Fibroblast of lung (primary cell): Measurements from ENCODE around the gene FOXD1. TPM values are rescaled to one million over a fixed set of nuclear protein-coding genes. Genes with fewer than 3 reads are reported as not detected.

Experiments used
- DNase-seq, 2 donors: peaks; one replicate each; pipeline versions ENCODE4 v3.0.0 to v3.0.0-alpha.2; 2010; ENCODE audit warnings: low read depth in 2 of 2
- H2AFZ ChIP-seq: 2 replicates; pipeline ENCODE4 v1.5.1; 2012; ENCODE audit warnings: low read length, control low read depth, inconsistent platforms
- H3K27ac ChIP-seq: 2 replicates; pipeline ENCODE4 v1.5.1; 2011; ENCODE audit warnings: low read length, control low read depth; ENCODE audit not compliant: insufficient read depth
- H3K27me3 ChIP-seq: 2 replicates; pipeline ENCODE4 v1.5.1; 2011; ENCODE audit warnings: mild to moderate bottlenecking, low read length; ENCODE audit not compliant: control insufficient read depth, insufficient read depth
- H3K36me3 ChIP-seq: 2 replicates; pipeline ENCODE4 v1.5.1; 2011; ENCODE audit warnings: low read length; ENCODE audit not compliant: control insufficient read depth, insufficient read depth
- H3K4me1 ChIP-seq: 2 replicates; pipeline ENCODE4 v1.5.1; 2011; ENCODE audit warnings: low read length; ENCODE audit not compliant: control insufficient read depth, insufficient read depth; ENCODE audit errors: extremely low read depth
- H3K4me2 ChIP-seq: 2 replicates; pipeline ENCODE4 v1.5.1; 2011; ENCODE audit warnings: low read length, control low read depth; ENCODE audit not compliant: insufficient read depth; ENCODE audit errors: extremely low read depth
- H3K4me3 ChIP-seq, 4 experiments: fragments of 200-600 bp in 1 of 4; sonication (generic) in 1 of 4; replicated peaks in 1 of 4; 2 replicates each; pipeline ENCODE4 v1.5.1; 2011 to 2016; ENCODE audit warnings: low read length in 4 of 4, low read depth in 3 of 4, mild to moderate bottlenecking in 3 of 4, control low read depth in 2 of 4, inconsistent platforms in 1 of 4, mixed read lengths in 1 of 4; ENCODE audit not compliant: insufficient read depth in 1 of 4; ENCODE audit errors: control extremely low read depth in 1 of 4
- H3K79me2 ChIP-seq: 2 replicates; pipeline ENCODE4 v1.5.1; 2012; ENCODE audit warnings: mild to moderate bottlenecking, low read length, inconsistent platforms; ENCODE audit not compliant: control insufficient read depth, insufficient read depth
- H3K9ac ChIP-seq: 2 replicates; pipeline ENCODE4 v1.5.1; 2011; ENCODE audit warnings: mild to moderate bottlenecking, low read length, control low read depth; ENCODE audit not compliant: insufficient read depth
- H3K9me3 ChIP-seq: 2 replicates; pipeline ENCODE4 v1.5.1; 2012; ENCODE audit warnings: low read depth, low read length; ENCODE audit not compliant: control insufficient read depth, insufficient read depth
- H4K20me1 ChIP-seq: 2 replicates; pipeline ENCODE4 v1.5.1; 2011; ENCODE audit warnings: low read length; ENCODE audit not compliant: control insufficient read depth, insufficient read depth; ENCODE audit errors: extremely low read depth
- CTCF ChIP-seq, 2 donors: IDR thresholded peaks in 1 of 2; conservative IDR thresholded peaks in 1 of 2; 1 replicate in 1 of 2; 2 replicates in 1 of 2; pipeline ENCODE4 v1.5.1; 2011 to 2012; ENCODE audit warnings: low read length in 2 of 2, control low read depth in 1 of 2, inconsistent platforms in 1 of 2, low read depth in 1 of 2, mild to moderate bottlenecking in 1 of 2
- EZH2 ChIP-seq: IDR thresholded peaks from 2 replicates; pipeline ENCODE4 v1.5.1; 2012; ENCODE audit warnings: low read length, control low read depth, mild to moderate bottlenecking; ENCODE audit errors: missing control alignments
- polyA plus RNA-seq, 2 donors: library from polyadenylated mRNA; depleted of rRNA in 1 of 2; stranded (reverse) in 1 of 2; unstranded in 1 of 2; fragments of >200 nt; gene quantifications; 2 replicates each; pipeline ENCODE4 v1.2.1, GENCODE V29; 2011 to 2012; ENCODE audit warnings: missing spikeins in 1 of 2
- total RNA-seq: library from RNA; depleted of rRNA; stranded (reverse); fragments of >200 nt; gene quantifications from 2 replicates; pipeline ENCODE4 v1.2.1, GENCODE V29; 2014

FOXD1 gene
- total and polyA plus RNA-seq, 2 donors (not counting 1 experiment from before 2014, with no cell fraction given), result 1.5 to 8.7 TPM

DNA sequence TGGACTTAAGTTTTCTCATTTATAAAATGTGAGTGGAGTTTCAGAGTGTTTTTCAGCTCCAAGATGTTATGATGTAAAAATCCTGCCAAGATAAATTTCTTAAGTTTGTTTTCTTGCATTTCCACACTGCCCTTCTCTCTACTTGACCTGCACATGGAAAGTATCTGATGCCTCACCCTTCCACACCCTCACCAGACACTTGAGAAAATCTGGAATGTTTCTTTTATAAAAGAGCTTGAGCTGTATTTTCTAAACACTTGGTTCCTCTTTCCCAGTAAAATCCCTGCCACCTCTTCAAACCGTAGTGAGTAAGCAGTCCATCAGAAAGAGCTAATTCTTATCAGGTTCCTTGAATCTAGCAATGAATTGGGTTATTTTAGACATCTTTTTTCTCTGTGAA, 42.9 kb downstream of the FOXD1 start:
- H3K4me1 ChIP-seq, result no peaks in the 10 kb centered on the region
- no peak overlapping the region for H2AFZ ChIP-seq
- TF ChIP-seq CTCF (conservative IDR thresholded peaks at IDR 0.05 in 1 of 2, IDR thresholded peaks at IDR 0.05 in 1 of 2; ENCODE audit: low read depth in 1 of 2, low read length in 2 of 2) (no peak), EZH2 (no peak)
- no peaks in the 10 kb centered on the region for H3K27me3 ChIP-seq
- no peak overlapping the region for H3K27ac ChIP-seq
- H3K36me3 ChIP-seq, result no peaks in the 10 kb centered on the region
- H3K4me3 ChIP-seq, result no peak overlapping the region
- H3K4me2 ChIP-seq, result no peak overlapping the region
- no peak overlapping the region for H3K9ac ChIP-seq
- no peaks in the 10 kb centered on the region for H3K79me2 ChIP-seq
- no peaks in the 10 kb centered on the region for H3K9me3 ChIP-seq
- no peaks in the 10 kb centered on the region for H4K20me1 ChIP-seq
- peak in 1 of 2 donors; percentile 71 for DNase-seq

DNA sequence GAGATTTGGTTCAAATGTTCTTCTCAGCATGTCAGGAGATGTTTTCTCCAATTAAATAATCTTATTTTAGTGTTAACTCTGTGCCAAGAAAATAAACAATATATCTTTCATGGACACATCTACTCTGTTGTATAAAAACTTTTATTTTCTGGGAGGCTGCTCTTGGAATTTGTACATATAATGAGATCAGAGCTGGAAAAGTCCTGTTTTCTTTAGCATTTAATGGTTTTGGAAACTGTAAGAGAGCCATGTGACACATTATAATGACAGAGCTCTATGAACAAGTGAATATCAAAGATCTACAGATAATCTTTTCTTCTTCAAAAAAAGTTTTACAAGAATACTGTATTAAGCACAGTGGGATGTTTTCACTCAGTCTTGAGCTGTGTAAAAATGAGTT, 48.8 kb downstream of the FOXD1 start:
- H3K4me3 ChIP-seq, result no peak overlapping the region
- no peaks in the 10 kb centered on the region for H3K4me1 ChIP-seq
- H3K27ac ChIP-seq, result no peak overlapping the region
- H3K36me3 ChIP-seq, result no peaks in the 10 kb centered on the region
- DNase-seq, result no peak
- no peaks in the 10 kb centered on the region for H3K79me2 ChIP-seq
- H3K27me3 ChIP-seq, result peaks cover 2% of the 10 kb centered on the region
- no peaks in the 10 kb centered on the region for H3K9me3 ChIP-seq
- no peak overlapping the region for H3K9ac ChIP-seq
- no peak overlapping the region for H3K4me2 ChIP-seq
- H4K20me1 ChIP-seq, result no peaks in the 10 kb centered on the region
- TF ChIP-seq CTCF (conservative IDR thresholded peaks at IDR 0.05 in 1 of 2, IDR thresholded peaks at IDR 0.05 in 1 of 2; ENCODE audit: low read depth in 1 of 2, low read length in 2 of 2) (no peak), EZH2 (no peak)
- H2AFZ ChIP-seq, result no peak overlapping the region

Other genes starting within 250 kb of the FOXD1 start
- gene BTF3, start 49.7 kb upstream of the FOXD1 start, total RNA-seq, result 207 and 256 TPM in 2 replicates
- gene BTF3, start 49.7 kb upstream of the FOXD1 start, polyA plus RNA-seq, result 631 and 647 TPM in 2 replicates
- 29.7 and 31.1 TPM in 2 replicates for gene ANKRA2, start 116.9 kb upstream of the FOXD1 start, total RNA-seq
- 10.4 and 15.0 TPM in 2 replicates for gene ANKRA2, start 116.9 kb upstream of the FOXD1 start, polyA plus RNA-seq
- 17.0 and 20.8 TPM in 2 replicates for gene UTP15, start 117.0 kb upstream of the FOXD1 start, total RNA-seq
- gene UTP15, start 117.0 kb upstream of the FOXD1 start, polyA plus RNA-seq, result 13.2 and 19.5 TPM in 2 replicates
- 10.3 and 34.3 TPM in 2 replicates for gene ARHGEF28, start 177.4 kb upstream of the FOXD1 start, total RNA-seq
- gene ARHGEF28, start 177.4 kb upstream of the FOXD1 start, polyA plus RNA-seq, result 2.3 and 3.5 TPM in 2 replicates